H1 (cell line): Measurements from ENCODE around the gene TADA2B. TPM values are rescaled to one million over a fixed set of nuclear protein-coding genes. Genes with fewer than 3 reads are reported as not detected.
A peak's percentile ranks its signal among the peaks of the same experiment; 100 is the strongest.

Experiments
- CTCF ChIA-PET: fragments of 300-600 bp; sonication (Branson Sonifier 250); formaldehyde crosslinking; loops from one replicate; lab custom pipeline; 2021; ENCODE audit not compliant: partially characterized antibody; lab: Charles Lee
- POLR2A ChIA-PET: fragments of 300-600 bp; sonication (Branson Sonifier 250); formaldehyde crosslinking; loops from one replicate; lab custom pipeline; 2021; ENCODE audit warnings: inconsistent platforms; ENCODE audit not compliant: partially characterized antibody; lab: Charles Lee
- DNase-seq, 2 experiments: peaks; one replicate each; pipeline versions ENCODE4 v3.0.0 to v3.0.0-alpha.2; 2010 to 2022; ENCODE audit warnings: low spot score in 2 of 2, low read depth in 1 of 2, mixed read lengths in 1 of 2
- FAIRE-seq: peaks from 2 replicates; lab custom pipeline; 2011; peaks lifted over from hg19 to GRCh38; lab: Jason Lieb, UNC
- H2AFZ ChIP-seq: 2 replicates; pipeline ENCODE4 v1.8.1; 2012; ENCODE audit warnings: low read length, inconsistent platforms
- H2AK5ac ChIP-seq: 2 replicates; pipeline ENCODE4 v1.6.1; 2013; ENCODE audit warnings: low read depth, low read length
- H2BK120ac ChIP-seq: replicated peaks from 2 replicates; pipeline ENCODE3; 2013; ENCODE audit warnings: low read depth, low read length, inconsistent platforms
- H2BK12ac ChIP-seq: 2 replicates; pipeline ENCODE4 v1.6.1; 2013; ENCODE audit warnings: low read depth, low read length
- H2BK15ac ChIP-seq: 2 replicates; pipeline ENCODE4 v1.6.1; 2013; ENCODE audit warnings: low read length
- H2BK20ac ChIP-seq: 2 replicates; pipeline ENCODE4 v1.6.1; 2013; ENCODE audit warnings: low read length
- H2BK5ac ChIP-seq: 2 replicates; pipeline ENCODE4 v1.6.1; 2013; ENCODE audit warnings: low read depth, low read length
- H3K14ac ChIP-seq: 2 replicates; pipeline ENCODE4 v1.6.1; 2013; ENCODE audit warnings: inconsistent platforms; ENCODE audit not compliant: insufficient read length
- H3K18ac ChIP-seq: 2 replicates; pipeline ENCODE4 v1.6.1; 2013; ENCODE audit warnings: low read length; ENCODE audit errors: extremely low read depth
- H3K23ac ChIP-seq: 2 replicates; pipeline ENCODE4 v1.6.1; 2013; ENCODE audit warnings: inconsistent platforms; ENCODE audit not compliant: insufficient read length
- H3K23me2 ChIP-seq: 2 replicates; pipeline ENCODE4 v1.6.1; 2013; ENCODE audit warnings: low read depth, low read length
- H3K27ac ChIP-seq: 2 replicates; pipeline ENCODE4 v1.6.1; 2011; ENCODE audit warnings: low read depth, low read length, inconsistent platforms
- H3K27me3 ChIP-seq, 4 experiments: replicated peaks in 1 of 4; 1 replicate in 1 of 4; 2 replicates in 3 of 4; pipeline versions ENCODE4 v1.6.1 to v1.8.1; 2011 to 2013; ENCODE audit warnings: low read length in 3 of 4, mild to moderate bottlenecking in 3 of 4, inconsistent platforms in 2 of 4, mixed read lengths in 2 of 4, moderate library complexity in 1 of 4; ENCODE audit not compliant: control insufficient read depth in 3 of 4, insufficient read depth in 3 of 4; ENCODE audit errors: extremely low read depth in 1 of 4
- H3K36me3 ChIP-seq, 4 experiments: 2 replicates each; pipeline versions ENCODE4 v1.6.1 to v1.8.1; 2011 to 2013; ENCODE audit warnings: mild to moderate bottlenecking in 4 of 4, low read length in 3 of 4, moderate library complexity in 2 of 4, control low read depth in 1 of 4, inconsistent platforms in 1 of 4; ENCODE audit not compliant: insufficient read depth in 4 of 4, control insufficient read depth in 2 of 4
- H3K4ac ChIP-seq: replicated peaks from 2 replicates; pipeline ENCODE3; 2013; ENCODE audit warnings: low read length, low read depth, mixed read lengths, inconsistent platforms; ENCODE audit not compliant: insufficient read length
- H3K4me1 ChIP-seq, 4 experiments: replicated peaks in 1 of 4; 1 replicate in 1 of 4; 2 replicates in 3 of 4; pipeline versions ENCODE4 v1.6.1 to v1.8.1; 2011 to 2013; ENCODE audit warnings: low read length in 3 of 4, inconsistent platforms in 2 of 4, mixed read lengths in 1 of 4; ENCODE audit not compliant: insufficient read depth in 4 of 4, control insufficient read depth in 3 of 4
- H3K4me2 ChIP-seq, 2 experiments: 2 replicates each; pipeline versions ENCODE4 v1.6.1 to v1.8.1; 2011 to 2013; ENCODE audit warnings: low read depth in 2 of 2, low read length in 2 of 2, control low read depth in 1 of 2, inconsistent platforms in 1 of 2, mild to moderate bottlenecking in 1 of 2; ENCODE audit not compliant: insufficient read depth in 1 of 2
- H3K4me3 ChIP-seq, 4 experiments: fragments of 200-600, 300-600 bp in 1 of 4; sonication (generic), shearing (Covaris generic), sonication (Bioruptor Twin) in 1 of 4; 2 replicates each; pipeline versions ENCODE4 v1.5.1 to v1.8.1; 2011 to 2016; ENCODE audit warnings: low read length in 4 of 4, low read depth in 3 of 4, control low read depth in 2 of 4, inconsistent platforms in 2 of 4, mild to moderate bottlenecking in 2 of 4, mixed read lengths in 1 of 4, moderate library complexity in 1 of 4; ENCODE audit not compliant: insufficient read depth in 2 of 4; ENCODE audit errors: extremely low read depth in 1 of 4
- H3K56ac ChIP-seq: replicated peaks from 2 replicates; pipeline ENCODE3; 2013; ENCODE audit warnings: low read depth, mild to moderate bottlenecking, mixed read lengths, low read length, inconsistent platforms; ENCODE audit not compliant: insufficient read length
- H3K79me1 ChIP-seq: 2 replicates; pipeline ENCODE4 v1.6.1; 2013; ENCODE audit warnings: low read depth, low read length, control low read depth
- H3K79me2 ChIP-seq, 2 experiments: 2 replicates each; pipeline versions ENCODE4 v1.6.1 to v1.8.1; 2012 to 2013; ENCODE audit warnings: low read length in 2 of 2, mild to moderate bottlenecking in 2 of 2, inconsistent platforms in 1 of 2; ENCODE audit not compliant: insufficient read depth in 2 of 2, control insufficient read depth in 1 of 2
- H3K9ac ChIP-seq, 4 experiments: replicated peaks in 1 of 4; 1 replicate in 1 of 4; 2 replicates in 3 of 4; pipeline versions ENCODE4 v1.6.1 to v1.8.1; 2011 to 2013; ENCODE audit warnings: low read depth in 3 of 4, low read length in 3 of 4, control low read depth in 2 of 4, mild to moderate bottlenecking in 2 of 4, moderate library complexity in 2 of 4, inconsistent platforms in 1 of 4; ENCODE audit errors: extremely low read depth in 1 of 4
- H3K9me3 ChIP-seq, 2 experiments: 2 replicates each; pipeline versions ENCODE4 v1.6.1 to v1.8.1; 2012 to 2013; ENCODE audit warnings: mild to moderate bottlenecking in 2 of 2, moderate library complexity in 2 of 2, control low read depth in 1 of 2, inconsistent platforms in 1 of 2, low read depth in 1 of 2, low read length in 1 of 2, mixed read lengths in 1 of 2; ENCODE audit not compliant: insufficient read depth in 2 of 2
- H4K20me1 ChIP-seq, 2 experiments: replicated peaks in 1 of 2; 2 replicates each; pipeline versions ENCODE3 to v1.8.1; 2011 to 2013; ENCODE audit warnings: inconsistent platforms in 2 of 2, low read length in 2 of 2, mild to moderate bottlenecking in 1 of 2; ENCODE audit not compliant: insufficient read depth in 2 of 2, control insufficient read depth in 1 of 2
- H4K5ac ChIP-seq: 2 replicates; pipeline ENCODE4 v1.6.1; 2013; ENCODE audit warnings: low read length, low read depth, mixed read lengths, inconsistent platforms; ENCODE audit not compliant: insufficient read length
- H4K8ac ChIP-seq: 2 replicates; pipeline ENCODE4 v1.8.0; 2013; ENCODE audit warnings: mild to moderate bottlenecking, moderate library complexity, low read length, inconsistent platforms; ENCODE audit not compliant: insufficient read depth; ENCODE audit errors: extremely low read depth
- H4K91ac ChIP-seq: replicated peaks from 2 replicates; pipeline ENCODE3; 2013; ENCODE audit warnings: low read length, mixed read lengths, inconsistent platforms; ENCODE audit not compliant: insufficient read length
- BACH1 ChIP-seq: IDR thresholded peaks from 2 replicates; pipeline ENCODE4 v1.6.1; 2012; ENCODE audit warnings: low read length, improper control_type of control experiment
- CBX5 ChIP-seq: fragments of 300-800, 300-1000 bp; sonication (generic); IDR thresholded peaks from 2 replicates; pipeline ENCODE4 v1.7.1; 2016; ENCODE audit warnings: antibody characterized with exemption, low read length, low read depth
- FOSL1 ChIP-seq: IDR thresholded peaks from 2 replicates; pipeline ENCODE4 v1.6.1; 2011; ENCODE audit warnings: mild to moderate bottlenecking, low read depth, low read length, moderate library complexity; ENCODE audit not compliant: insufficient read depth
- GABPA ChIP-seq: IDR thresholded peaks from 2 replicates; pipeline ENCODE4 v1.6.1; 2011; ENCODE audit warnings: mild to moderate bottlenecking, low read length, moderate library complexity, borderline replicate concordance; ENCODE audit not compliant: insufficient read depth
- JUN ChIP-seq: IDR thresholded peaks from 2 replicates; pipeline ENCODE4 v1.6.1; 2011; ENCODE audit warnings: low read depth, mild to moderate bottlenecking, improper control_type of control experiment, low read length
- KDM5A ChIP-seq: fragments of 200-600 bp; IDR thresholded peaks from 2 replicates; pipeline ENCODE4 v1.7.1; 2012; ENCODE audit warnings: mild to moderate bottlenecking, low read length, inconsistent platforms, mixed read lengths
- NANOG ChIP-seq: IDR thresholded peaks from 2 replicates; pipeline ENCODE4 v1.6.1; 2011; ENCODE audit warnings: low read length, low read depth, mild to moderate bottlenecking, inconsistent platforms; ENCODE audit not compliant: insufficient read depth, poor library complexity, severe bottlenecking
- RBBP5 ChIP-seq: IDR thresholded peaks from 2 replicates; pipeline ENCODE4 v1.7.1; 2012; ENCODE audit warnings: low read depth, mild to moderate bottlenecking, inconsistent platforms, low read length, moderate library complexity, borderline replicate concordance
- SIRT6 ChIP-seq: IDR thresholded peaks from one replicate; pipeline ENCODE4 v1.7.1; 2012; ENCODE audit warnings: low read length, inconsistent platforms
- TAF7 ChIP-seq: optimal IDR thresholded peaks from 2 replicates; pipeline ENCODE3; 2011; ENCODE audit warnings: low read depth, mild to moderate bottlenecking, inconsistent platforms, low read length, moderate library complexity, borderline replicate concordance
- TEAD4 ChIP-seq: IDR thresholded peaks from 2 replicates; pipeline ENCODE4 v1.6.1; 2012; ENCODE audit warnings: low read depth, low read length, inconsistent platforms, mixed read lengths
- YY1 ChIP-seq: IDR thresholded peaks from 2 replicates; pipeline ENCODE4 v1.6.1; 2011; ENCODE audit warnings: low read depth, mild to moderate bottlenecking, low read length
- ZNF274 ChIP-seq: IDR thresholded peaks from 2 replicates; pipeline ENCODE4 v1.7.0; 2012; ENCODE audit warnings: low read length, borderline replicate concordance; ENCODE audit errors: extremely low read depth
- WGBS, 2 experiments: shearing (Covaris generic) in 1 of 2; methylation state at CpG; one replicate each; pipeline versions ENCODE4 v1.1.6 to v1.1.7; 2013 to 2015; ENCODE audit warnings: low lambda C conversion rate in 2 of 2, mixed read lengths in 2 of 2, inconsistent platforms in 1 of 2, low coverage in 1 of 2, missing lambda C conversion rate in 1 of 2; ENCODE audit not compliant: insufficient replicate concordance in 2 of 2, insufficient coverage in 1 of 2, insufficient read length in 1 of 2; ENCODE audit errors: extremely low coverage in 1 of 2, missing lambda C conversion rate in 1 of 2; 5-methylcytosine and 5-hydroxymethylcytosine counted together
- polyA plus RNA-seq, 7 experiments: library from polyadenylated mRNA; depleted of rRNA in 3 of 7; stranded (reverse) in 5 of 7; unstranded in 2 of 7; fragments of >200 nt in 5 of 7; fragments of 200-250 nt in 2 of 7; gene quantifications; 1 replicate in 5 of 7; 2 replicates in 1 of 7; 4 replicates in 1 of 7; pipeline versions ENCODE4 v1.2.1 to v1.2.3, GENCODE V29; 2011 to 2013; ENCODE audit warnings: missing spikeins in 2 of 7, mixed read lengths in 2 of 7
- total RNA-seq: library from RNA; stranded (reverse); fragmentation: NEBNext Ultra II Directional; extraction: Animal tissue kit (Norgen Biotek cat#: 25700); gene quantifications from 2 replicates; pipeline ENCODE4 v1.2.1, GENCODE V29; 2021

The TADA2B gene
- total and polyA plus RNA-seq, 2 of the 8 experiments (the other 6 are each of a cell fraction or from before 2014, with no cell fraction given), result 5.7 to 12.1 TPM

DNA sequence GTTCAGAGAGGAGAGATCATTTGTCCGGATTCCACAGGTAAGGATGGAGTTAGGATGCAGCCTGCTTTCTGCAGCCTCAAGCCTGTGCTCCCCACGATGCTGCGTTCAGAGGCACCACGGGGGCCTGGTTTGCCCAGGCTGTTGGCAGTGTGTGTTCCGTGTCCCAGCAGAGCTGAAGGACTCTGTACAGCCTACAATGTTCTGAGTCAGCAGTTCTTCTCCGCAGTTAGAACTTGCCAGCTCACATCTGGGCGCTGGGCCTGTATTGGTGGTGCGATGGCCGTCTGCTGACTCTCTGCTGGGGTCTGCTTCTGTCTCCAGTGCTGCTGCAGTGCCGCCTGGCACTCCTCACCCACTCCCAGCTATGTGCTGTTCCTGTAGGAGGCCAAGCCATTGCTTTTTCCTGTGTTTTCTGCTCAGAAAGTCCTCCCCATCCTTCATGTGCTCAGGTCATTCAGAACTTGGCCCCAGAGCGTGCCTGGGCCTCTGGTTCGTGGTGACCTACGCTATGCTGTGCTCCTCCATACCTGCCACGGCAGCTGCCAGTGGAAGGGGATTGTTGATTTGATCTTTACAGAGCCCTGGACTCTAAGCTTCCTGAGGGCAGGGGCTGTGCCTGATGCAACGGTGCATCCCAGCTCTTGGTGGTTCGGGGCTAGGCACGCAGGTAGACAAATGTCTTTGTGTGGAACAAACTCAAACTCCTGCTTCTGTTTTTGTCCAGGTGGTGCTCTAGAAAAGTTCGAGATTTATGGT lies 42.6 kb upstream of the TADA2B start:
- H4K8ac ChIP-seq, result 0 out of 2 replicates have a peak overlapping the region, but pooled peaks have one; percentile 19
- CTCF ChIA-PET, result interaction anchor here (1.6 kb wide), 1 partner anchor 81 kb away, joined by 3 read pairs; no protein-coding TSS in a partner anchor
- H2BK15ac ChIP-seq, result no peak overlapping the region
- H3K4me1 ChIP-seq, result no peaks in the 10 kb centered on the region
- H3K79me1 ChIP-seq, result 0 out of 2 replicates have a peak, but pooled peaks cover 2% of the 10 kb centered on the region
- no peak overlapping the region for H2BK5ac ChIP-seq
- H3K23ac ChIP-seq, result no peak overlapping the region
- H3K79me2 ChIP-seq, result no peaks in the 10 kb centered on the region
- no peak overlapping the region for H2BK120ac ChIP-seq
- no peak for FAIRE-seq
- no peak overlapping the region for H2AFZ ChIP-seq
- no peak overlapping the region for H3K18ac ChIP-seq
- no peak overlapping the region for H3K4me3 ChIP-seq
- H4K20me1 ChIP-seq, result peaks cover 13 to 18% of the 10 kb centered on the region in 2 experiments
- H3K27me3 ChIP-seq, result no peaks in the 10 kb centered on the region
- H3K4me2 ChIP-seq, result no peak overlapping the region
- no peak overlapping the region for H3K27ac ChIP-seq
- no peak overlapping the region for H4K91ac ChIP-seq
- H3K9ac ChIP-seq, result no peak overlapping the region
- H3K23me2 ChIP-seq, result no peaks in the 10 kb centered on the region; the same call in 1 of the 2 replicates
- H3K4ac ChIP-seq, result no peak overlapping the region
- H3K36me3 ChIP-seq, result peaks cover 27 to 55% (median 42%) of the 10 kb centered on the region in 4 experiments
- no peak overlapping the region for H2BK12ac ChIP-seq
- H3K14ac ChIP-seq, result no peak overlapping the region
- no peak overlapping the region for H4K5ac ChIP-seq
- 91% methylated on average over 18 of the region's 18 CpGs; no CpG with 5 or more reads in 1 of the 2 experiments for WGBS, 2 experiments
- no peak overlapping the region for H3K56ac ChIP-seq
- H2BK20ac ChIP-seq, result no peak overlapping the region
- POLR2A ChIA-PET, result interaction anchor here (0.5 to 4.3 kb wide), 3 partner anchors 12 to 1018 kb away, joined by 3 to 15 read pairs (median 3); partner anchors contain the start of gene TBC1D14
- no peak for DNase-seq
- H3K9me3 ChIP-seq, result no peaks in the 10 kb centered on the region
- no peak overlapping the region for H2AK5ac ChIP-seq
- TF ChIP-seq KDM5A (no peak), GABPA (no peak), JUN (no peak), NANOG (no peak), SIRT6 (no peak), RBBP5 (no peak), FOSL1 (no peak), CBX5 (no peak), TAF7 (no peak), ZNF274 (no peak), YY1 (no peak), BACH1 (no peak), TEAD4 (no peak)
